NT2/D1 (cell line): ENCODE data around the gene LPIN3.

Source experiments
- SUZ12 ChIP-seq: IDR thresholded peaks from 2 replicates; pipeline ENCODE4 v1.6.1; 2011; ENCODE audit not compliant: insufficient read length, insufficient read depth; ENCODE audit errors: extremely low read depth
- YY1 ChIP-seq: IDR thresholded peaks from 2 replicates; pipeline ENCODE4 v1.6.1; 2011; ENCODE audit not compliant: insufficient read length, insufficient read depth
- ZNF274 ChIP-seq: IDR thresholded peaks from 2 replicates; pipeline ENCODE4 v1.6.1; 2011; ENCODE audit warnings: mild to moderate bottlenecking, low read depth, low read length

- no peak for TF ChIP-seq ZNF274
- no peak for TF ChIP-seq YY1
- TF ChIP-seq SUZ12: no peak
Measured at GRCh38 chr20:41387444-41387851, 46.8 kb downstream of the LPIN3 start.
